GM18867 (cell line): Measurements from ENCODE around the gene SOCS6.
A peak's percentile ranks its signal among the peaks of the same experiment; 100 is the strongest.
"Not testable (repeated sequence)": the region's sequence is repeated elsewhere in the genome, so short reads cannot be mapped to it uniquely, and the experiment has no call there.

Source experiments
- ATAC-seq: cut with Tn5 transposase; IDR thresholded peaks from one replicate; pipeline ENCODE4 v1.9.1; 2021; ENCODE audit warnings: mild to moderate bottlenecking, moderate library complexity; ENCODE audit not compliant: unreplicated experiment

SOCS6 gene

GRCh38 chr18:70354771-70355170 is 65.9 kb downstream of the SOCS6 start:
- no peak for ATAC-seq

- no peak for ATAC-seq
Observed at GRCh38 chr18:70355620-70356385, 67.0 kb downstream of the SOCS6 start.

DNA sequence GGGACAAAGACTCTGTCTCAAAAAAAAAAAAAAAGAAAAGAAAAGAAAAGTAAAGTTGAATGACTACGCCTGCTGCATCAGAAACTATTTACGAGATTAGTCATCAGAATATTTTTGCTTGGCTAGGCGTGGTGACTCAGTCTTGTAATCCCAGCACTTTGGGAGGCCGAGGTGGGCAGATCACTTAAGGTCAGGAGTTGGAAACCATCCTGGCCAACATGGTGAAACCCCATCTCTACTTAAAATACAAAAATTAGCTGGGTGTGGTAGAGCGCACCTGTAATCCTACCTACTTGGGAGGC is 69.2 kb downstream of the SOCS6 start:
- ATAC-seq, result peak; percentile 91

DNA sequence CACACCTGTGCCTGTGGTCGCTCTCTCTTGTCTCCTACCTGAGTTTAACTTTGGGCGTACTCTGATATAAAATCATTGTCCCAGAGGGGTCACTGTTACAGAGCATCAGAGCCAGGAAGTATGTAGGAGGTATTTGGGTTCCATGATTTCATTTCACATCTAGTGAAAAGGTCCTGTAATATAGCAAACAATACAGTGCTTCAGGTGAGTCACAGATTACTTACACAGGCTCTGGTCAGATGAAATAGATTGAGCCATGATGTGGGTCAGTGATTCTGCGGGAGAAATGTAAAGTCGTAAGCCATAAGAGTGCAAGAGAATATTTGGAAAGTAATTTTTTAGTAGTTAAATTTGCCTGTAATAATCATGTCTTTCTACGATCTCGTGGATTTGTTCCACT is 70.2 kb downstream of the SOCS6 start:
- no peak for ATAC-seq

DNA sequence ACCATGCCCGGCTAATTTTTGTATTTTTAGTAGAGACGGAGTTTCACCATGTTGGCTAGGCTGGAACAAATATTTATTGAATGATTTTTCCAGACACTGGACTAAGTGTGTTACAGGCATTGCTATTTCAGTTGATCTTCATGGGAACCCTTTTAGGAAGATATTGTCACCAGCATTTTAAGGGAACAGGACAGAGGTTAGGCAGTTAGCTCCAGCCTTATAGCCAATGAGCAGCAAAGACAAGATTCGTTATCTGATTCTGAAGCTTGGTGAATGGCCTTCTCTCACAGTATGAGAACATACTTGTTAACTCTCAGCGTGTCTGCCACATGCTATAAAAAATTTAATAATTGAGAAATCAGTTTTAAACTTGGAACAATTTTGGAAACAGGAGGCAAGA is 73.4 kb downstream of the SOCS6 start:
- ATAC-seq, result no peak

DNA sequence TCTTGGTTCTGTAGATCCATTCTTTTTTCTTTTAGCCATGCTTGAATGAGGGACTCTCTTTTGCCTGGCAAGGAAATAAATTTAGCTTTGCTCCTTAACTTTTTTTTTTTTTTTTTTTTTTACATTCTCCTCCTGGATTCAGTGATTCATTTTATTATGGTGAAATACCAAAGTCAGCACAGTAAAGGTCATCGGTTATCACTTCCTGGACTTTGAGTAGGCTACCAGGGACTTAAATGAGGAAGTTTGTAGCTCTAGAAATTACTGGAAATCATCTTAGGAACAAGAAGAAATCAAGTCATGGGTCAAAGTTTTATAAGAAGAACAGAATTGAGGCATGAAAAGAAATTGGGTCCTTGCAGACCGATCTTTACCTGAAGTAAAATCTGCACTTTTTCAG is 75.0 kb downstream of the SOCS6 start:
- no peak for ATAC-seq

GRCh38 chr18:70365361-70365760 is 76.5 kb downstream of the SOCS6 start:
- no peak for ATAC-seq

DNA sequence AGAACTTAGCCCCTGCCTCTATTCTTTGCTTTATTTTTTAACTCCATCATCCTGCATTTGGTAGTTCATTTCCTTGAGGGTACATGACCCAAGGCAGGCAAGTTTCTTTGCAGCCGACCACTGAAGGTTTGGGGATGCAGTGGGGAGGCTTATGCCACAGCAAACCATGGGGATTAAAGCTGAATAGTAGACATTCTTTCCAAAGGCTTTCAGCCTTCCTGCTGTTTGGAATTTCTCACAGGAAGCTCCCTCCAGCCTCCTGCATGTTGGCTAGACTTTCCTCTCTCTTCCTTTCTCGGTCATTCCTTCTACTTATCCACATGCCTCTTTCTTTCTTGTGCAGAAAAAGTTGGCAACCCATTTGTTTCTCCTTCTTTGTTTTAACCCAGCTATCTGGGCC is 77.3 kb downstream of the SOCS6 start:
- ATAC-seq, result no peak

DNA sequence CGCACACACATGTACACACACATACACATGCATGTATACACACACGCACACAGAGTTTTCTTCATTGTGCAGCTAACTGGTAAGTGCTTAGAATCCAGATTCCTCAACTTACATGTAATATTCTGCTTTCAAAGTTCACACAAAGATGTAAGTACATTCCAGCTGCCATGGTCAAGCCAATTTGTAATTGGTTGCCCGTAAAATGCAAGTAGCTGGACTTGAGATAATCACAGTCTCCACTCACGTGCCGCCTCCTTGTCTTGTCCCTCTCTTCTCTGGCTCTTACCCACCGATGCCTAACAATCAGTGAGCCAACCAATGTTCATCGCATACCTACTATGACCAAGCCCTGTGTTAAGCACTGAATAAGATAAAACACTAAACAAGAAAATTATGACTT is 77.8 kb downstream of the SOCS6 start:
- no peak for ATAC-seq

- ATAC-seq, result not testable (repeated sequence)
Observed at GRCh38 chr18:70367344-70367743, 78.5 kb downstream of the SOCS6 start.

DNA sequence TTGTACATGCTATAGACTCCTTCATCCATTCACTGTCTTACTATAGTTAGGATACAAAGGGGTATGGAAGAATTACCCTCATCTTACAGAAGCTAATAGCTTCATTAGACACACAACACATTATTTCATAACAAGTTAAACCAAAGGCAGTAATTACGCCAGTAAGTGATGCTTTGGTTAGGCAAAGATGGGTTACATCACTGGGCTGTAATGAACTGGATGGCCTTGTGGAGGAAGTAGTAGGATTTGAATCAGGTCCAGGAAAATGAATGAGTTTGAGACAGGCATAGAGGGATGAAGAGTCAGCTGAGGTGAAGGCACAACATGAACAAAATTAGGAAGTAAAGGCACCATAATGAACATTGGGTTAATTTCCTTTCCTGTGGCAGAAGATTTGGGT is 80.1 kb downstream of the SOCS6 start:
- no peak for ATAC-seq

GRCh38 chr18:70370762-70371733 is 82.2 kb downstream of the SOCS6 start:
- no peak for ATAC-seq

DNA sequence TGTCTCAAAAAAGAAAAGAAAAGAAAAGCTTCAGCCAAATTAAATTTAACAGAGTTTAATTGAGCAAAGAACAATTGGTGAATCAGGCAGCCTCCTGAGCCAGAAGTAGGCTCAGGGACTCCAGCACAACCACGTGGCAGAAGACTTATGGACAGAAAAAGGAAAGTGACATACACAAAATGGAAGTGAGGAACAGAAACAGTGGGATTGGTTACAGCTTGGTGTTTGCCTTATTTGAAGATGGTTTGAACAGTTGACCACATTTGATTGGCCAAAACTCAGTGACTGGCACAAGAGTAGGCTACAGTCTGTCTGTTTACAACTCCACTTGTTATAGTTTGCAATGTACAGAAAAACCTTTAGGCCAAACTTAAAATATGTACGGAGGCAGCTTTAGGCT is 83.1 kb downstream of the SOCS6 start:
- no peak for ATAC-seq

DNA sequence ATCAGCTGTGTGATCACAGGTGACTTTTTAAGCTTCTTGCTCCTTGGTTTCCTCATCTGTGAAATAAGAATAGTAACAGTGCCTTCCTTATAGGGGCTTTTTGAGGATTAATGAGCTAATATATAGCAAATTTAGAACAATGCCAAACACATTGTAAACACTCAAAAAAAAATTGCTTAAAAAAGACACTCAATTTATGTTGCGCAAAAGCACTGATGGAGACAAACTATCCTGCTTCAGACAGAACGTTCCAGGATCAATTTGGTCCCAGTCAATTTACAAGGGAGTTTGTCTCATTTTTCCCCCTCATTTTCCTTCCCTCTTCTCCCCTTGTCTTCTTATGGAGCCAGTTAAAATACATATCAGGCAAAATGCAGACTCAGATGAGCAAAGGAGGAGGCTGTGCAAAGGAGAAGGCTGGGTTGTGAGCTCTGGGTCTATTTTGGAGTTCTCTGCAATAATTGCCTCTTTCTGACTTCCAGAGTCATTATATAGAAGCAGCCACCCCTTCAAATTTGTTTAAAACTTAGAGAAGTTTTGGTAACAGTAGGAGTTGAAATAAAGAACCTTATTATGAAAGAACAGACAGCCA is 83.7 kb downstream of the SOCS6 start:
- no peak for ATAC-seq

DNA sequence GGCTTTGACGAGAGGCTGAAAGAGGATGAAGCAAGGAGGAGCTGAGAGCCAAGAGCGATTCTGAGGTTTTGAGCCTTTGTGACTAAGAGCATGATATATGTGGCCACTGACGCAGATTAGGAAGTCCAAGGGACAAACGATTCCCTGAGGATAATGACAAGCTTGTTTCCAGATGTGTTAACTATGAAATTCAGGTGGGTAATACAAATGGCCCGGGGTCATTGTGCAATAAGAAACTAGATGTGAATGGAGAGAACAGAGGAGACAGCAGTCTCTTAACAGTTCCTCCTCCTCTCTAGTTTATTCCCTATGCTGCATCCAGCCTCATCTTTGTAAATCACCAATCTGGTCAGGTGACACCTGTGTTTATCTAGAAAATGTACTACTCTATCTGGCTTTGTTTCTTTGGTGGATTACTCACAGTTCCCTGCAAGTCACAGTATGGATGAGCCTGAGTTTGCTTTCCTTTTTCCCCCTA is 84.2 kb downstream of the SOCS6 start:
- no peak for ATAC-seq

DNA sequence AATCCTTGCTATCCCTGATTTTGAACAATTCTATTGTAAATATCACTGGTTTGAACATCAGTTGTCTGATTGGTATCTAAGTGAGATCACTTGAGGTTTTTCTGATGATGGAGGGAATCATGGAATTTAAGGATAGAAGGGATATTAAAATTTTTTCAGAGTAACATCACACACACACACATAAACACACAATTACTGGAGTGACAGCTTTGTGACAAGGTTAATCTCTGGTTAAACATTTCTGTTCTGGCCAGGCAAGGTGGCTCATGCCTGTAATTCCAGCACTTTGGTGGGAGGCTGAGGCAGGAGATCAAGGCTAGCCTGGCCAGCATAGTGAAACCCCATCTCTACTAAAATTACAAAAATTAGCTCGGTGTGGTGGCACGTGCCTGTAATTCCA is 85.3 kb downstream of the SOCS6 start:
- ATAC-seq, result no peak

DNA sequence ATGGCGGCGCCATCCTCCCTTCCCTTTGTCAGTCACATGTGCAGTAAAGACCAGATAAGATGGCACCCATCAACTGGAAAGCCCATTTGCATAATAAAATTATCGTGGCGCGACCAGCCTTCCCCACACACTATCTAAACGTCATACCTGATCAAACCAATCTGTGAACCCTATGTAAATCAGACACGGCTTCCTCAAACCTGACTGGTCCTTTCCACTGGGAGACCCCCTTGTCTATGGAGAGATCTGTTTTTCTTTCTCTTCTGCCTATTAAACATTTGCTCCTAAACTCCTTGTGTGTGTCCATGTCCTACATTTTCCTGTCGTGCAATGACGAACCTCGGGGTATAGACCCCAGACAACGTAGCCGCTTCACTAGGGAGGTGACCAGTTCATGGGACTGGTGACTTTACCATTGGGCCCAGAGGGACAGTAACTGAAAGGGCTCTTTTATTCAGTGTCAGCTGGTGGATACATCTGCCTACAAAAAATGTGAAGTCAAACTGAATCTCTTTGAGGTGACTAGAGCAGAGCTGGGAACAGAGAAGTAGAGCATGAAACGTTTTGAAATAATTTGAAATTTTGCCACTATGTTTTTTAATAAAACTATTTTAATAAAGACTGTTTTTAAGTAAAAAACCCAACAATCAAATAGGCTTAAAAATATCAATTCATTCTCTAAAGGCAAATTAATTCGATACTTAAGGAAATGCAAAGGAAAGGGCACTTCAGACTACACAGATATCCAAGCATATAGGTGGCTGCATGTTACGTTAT is 87.5 kb downstream of the SOCS6 start:
- no peak for ATAC-seq

GRCh38 chr18:70376914-70377258 is 88.0 kb downstream of the SOCS6 start:
- no peak for ATAC-seq

DNA sequence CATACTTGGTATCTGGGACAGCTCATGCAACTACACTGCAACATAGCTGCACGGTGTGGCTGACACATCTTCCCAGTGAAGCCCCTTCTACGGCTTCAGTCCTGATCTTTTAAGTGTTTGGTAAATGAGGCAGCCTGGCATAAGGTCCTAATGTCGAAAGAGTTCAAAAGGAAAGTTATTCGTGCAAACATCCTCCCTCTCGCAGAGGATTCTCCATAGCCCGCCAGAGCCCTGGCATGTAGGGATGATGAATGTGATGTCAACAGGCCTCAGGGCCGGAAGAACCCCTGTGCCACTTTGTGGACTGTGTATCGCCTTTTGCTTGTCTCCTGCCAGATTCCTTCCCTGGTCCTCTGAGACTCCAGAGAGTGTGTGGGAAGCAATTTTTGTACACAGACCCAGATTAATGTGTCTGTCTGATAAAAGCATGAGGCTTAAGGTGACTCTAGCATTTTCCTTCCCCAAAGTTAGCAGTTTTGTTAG is 88.5 kb downstream of the SOCS6 start:
- ATAC-seq, result no peak

DNA sequence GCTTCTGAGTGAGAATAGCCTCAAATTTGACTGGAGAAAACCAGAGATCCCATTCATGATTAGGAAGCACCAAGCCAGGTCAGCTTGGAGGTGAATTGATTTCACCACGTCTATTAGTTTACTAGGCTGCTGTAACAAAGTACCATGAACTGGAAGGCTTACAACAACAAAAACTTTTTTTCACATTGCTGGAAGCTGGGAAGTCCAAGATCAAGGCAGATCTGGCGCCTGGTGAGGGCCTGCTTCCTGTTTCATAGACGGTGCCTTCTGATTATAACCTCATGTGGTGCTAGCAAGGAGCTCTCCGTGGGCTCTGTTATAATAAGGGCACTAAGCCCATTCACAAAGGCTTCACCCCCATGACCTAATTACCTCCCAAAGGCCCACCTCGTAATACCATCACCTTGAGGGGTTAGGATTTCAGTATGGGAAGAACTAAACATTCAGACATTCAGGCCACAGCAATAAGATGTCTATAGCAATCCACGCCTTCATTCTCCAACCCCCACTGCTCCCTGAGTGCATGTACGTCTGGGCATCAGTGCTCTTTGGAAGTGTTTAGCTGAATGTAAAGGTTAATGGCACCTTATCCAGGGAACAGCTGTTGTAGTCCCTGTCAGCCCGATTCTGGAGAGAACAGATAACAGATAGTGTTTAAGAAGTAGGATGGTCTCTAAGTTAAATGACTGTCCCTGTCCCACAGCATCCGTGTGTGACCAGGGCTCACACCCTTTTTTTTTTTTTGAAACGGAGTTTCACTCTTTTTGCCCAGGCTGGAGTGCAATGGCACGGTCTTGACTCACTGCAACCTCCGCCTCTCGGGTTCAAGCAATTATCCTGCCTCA is 89.2 kb downstream of the SOCS6 start:
- ATAC-seq, result no peak
